Fibroblast of the aortic adventitia (primary cell): ENCODE data around the gene NDUFA11. TPM values are rescaled to one million over a fixed set of nuclear protein-coding genes. Genes with fewer than 3 reads are reported as not detected.
A peak's percentile ranks its signal among the peaks of the same experiment; 100 is the strongest.

ENCODE experiments used
- DNase-seq: peaks from one replicate; pipeline ENCODE4 v3.0.0-alpha.2; 2010; ENCODE audit warnings: low read depth
- H3K4me3 ChIP-seq: 2 replicates; pipeline ENCODE4 v1.5.1; 2011; ENCODE audit warnings: low read depth, mild to moderate bottlenecking, control low read depth, low read length, moderate library complexity
- CTCF ChIP-seq: IDR thresholded peaks from 2 replicates; pipeline ENCODE4 v1.5.1; 2011; ENCODE audit warnings: mild to moderate bottlenecking, low read length, control low read depth, inconsistent platforms; ENCODE audit not compliant: insufficient read depth
- total RNA-seq: library from RNA; depleted of rRNA; stranded (reverse); fragments of >200 nt; gene quantifications from 2 replicates; pipeline ENCODE4 v1.2.3, GENCODE V29; 2012; ENCODE audit warnings: low replicate concordance

NDUFA11 gene
- total RNA-seq, 1 donor: 261 TPM

- TF ChIP-seq CTCF: no peak
- DNase-seq: no peak
- H3K4me3 ChIP-seq: no peak overlapping the region
Measured at GRCh38 chr19:5917431-5918107, 14.0 kb upstream of the NDUFA11 start.

- peak; percentile 34 for DNase-seq
- no peak for TF ChIP-seq CTCF
- H3K4me3 ChIP-seq: no peak overlapping the region
Measured at GRCh38 chr19:5916181-5916708, 12.7 kb upstream of the NDUFA11 start.

GRCh38 chr19:5915782-5916165 lies 12.2 kb upstream of the NDUFA11 start:
- H3K4me3 ChIP-seq: no peak overlapping the region
- no peak for TF ChIP-seq CTCF
- no peak for DNase-seq

- no peak for TF ChIP-seq CTCF
- no peak overlapping the region for H3K4me3 ChIP-seq
- DNase-seq: no peak
Measured at GRCh38 chr19:5914946-5915781, 11.6 kb upstream of the NDUFA11 start.

- no peak for TF ChIP-seq CTCF
- no peak overlapping the region for H3K4me3 ChIP-seq
- no peak for DNase-seq
Measured at GRCh38 chr19:5914358-5914774, 10.8 kb upstream of the NDUFA11 start.

- no peak within 1 kb of the TSS for H3K4me3 ChIP-seq
- TF ChIP-seq CTCF: no peak
- DNase-seq: peak; percentile 69
Measured at GRCh38 chr19:5913739-5914357, 10.3 kb upstream of the NDUFA11 start, which contains the start of gene CAPS. CAPS (plus strand) TSS chr19:5914254; CDS start chr19:5914407, 153 bp downstream.
